SK-N-MC (cell line): ENCODE measurements around the gene KLHDC8A.

Source experiments
- EZH2 ChIP-seq: fragments of 200-600 bp; sonication (generic); IDR thresholded peaks from one replicate; pipeline ENCODE4 v1.6.1; 2017; ENCODE audit warnings: antibody characterized with exemption
- FOXP2 ChIP-seq: optimal IDR thresholded peaks from 2 replicates; pipeline ENCODE3; 2011; ENCODE audit warnings: mild to moderate bottlenecking, moderate library complexity; ENCODE audit not compliant: insufficient read depth; ENCODE audit errors: extremely low read length, control extremely low read depth
- POLR2AphosphoS5 ChIP-seq: IDR thresholded peaks from 2 replicates; pipeline ENCODE4 v1.6.1; 2012; ENCODE audit warnings: mild to moderate bottlenecking, low read depth, low read length, borderline replicate concordance

DNA sequence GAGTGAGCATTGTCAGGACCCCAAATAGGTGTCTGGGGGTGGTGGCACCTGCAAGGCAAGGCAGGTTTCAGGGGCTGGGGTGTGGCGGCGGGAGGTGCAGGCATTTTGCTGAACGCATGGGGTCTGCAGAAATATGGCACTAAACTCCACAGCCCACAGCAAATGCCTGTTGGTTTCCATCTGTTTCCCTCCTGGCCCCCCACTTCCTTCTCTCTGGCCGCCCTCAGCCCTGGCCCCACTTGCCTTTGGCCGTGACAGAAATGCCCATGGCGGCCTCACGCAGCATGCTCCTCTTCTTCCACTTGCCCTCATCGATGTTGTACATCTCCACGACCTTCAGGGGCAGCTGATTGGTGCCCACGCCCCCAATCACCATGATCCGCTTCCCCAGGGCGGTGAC, 13.7 kb downstream of the KLHDC8A start:
- TF ChIP-seq EZH2, result no peak
- TF ChIP-seq POLR2AphosphoS5, result no peak
- no peak for TF ChIP-seq FOXP2
